GM19468 (cell line): ENCODE data around the gene S100A5.
"Not testable (repeated sequence)": the region's sequence is repeated elsewhere in the genome, so short reads cannot be mapped to it uniquely, and the experiment has no call there.

Experiments used
- ATAC-seq: cut with Tn5 transposase; IDR thresholded peaks from one replicate; pipeline ENCODE4 v1.9.1; 2021; ENCODE audit warnings: mild to moderate bottlenecking, moderate library complexity, moderate number of reproducible peaks; ENCODE audit not compliant: unreplicated experiment; ENCODE audit errors: extremely low read depth

Gene S100A5, protein sequence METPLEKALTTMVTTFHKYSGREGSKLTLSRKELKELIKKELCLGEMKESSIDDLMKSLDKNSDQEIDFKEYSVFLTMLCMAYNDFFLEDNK

DNA sequence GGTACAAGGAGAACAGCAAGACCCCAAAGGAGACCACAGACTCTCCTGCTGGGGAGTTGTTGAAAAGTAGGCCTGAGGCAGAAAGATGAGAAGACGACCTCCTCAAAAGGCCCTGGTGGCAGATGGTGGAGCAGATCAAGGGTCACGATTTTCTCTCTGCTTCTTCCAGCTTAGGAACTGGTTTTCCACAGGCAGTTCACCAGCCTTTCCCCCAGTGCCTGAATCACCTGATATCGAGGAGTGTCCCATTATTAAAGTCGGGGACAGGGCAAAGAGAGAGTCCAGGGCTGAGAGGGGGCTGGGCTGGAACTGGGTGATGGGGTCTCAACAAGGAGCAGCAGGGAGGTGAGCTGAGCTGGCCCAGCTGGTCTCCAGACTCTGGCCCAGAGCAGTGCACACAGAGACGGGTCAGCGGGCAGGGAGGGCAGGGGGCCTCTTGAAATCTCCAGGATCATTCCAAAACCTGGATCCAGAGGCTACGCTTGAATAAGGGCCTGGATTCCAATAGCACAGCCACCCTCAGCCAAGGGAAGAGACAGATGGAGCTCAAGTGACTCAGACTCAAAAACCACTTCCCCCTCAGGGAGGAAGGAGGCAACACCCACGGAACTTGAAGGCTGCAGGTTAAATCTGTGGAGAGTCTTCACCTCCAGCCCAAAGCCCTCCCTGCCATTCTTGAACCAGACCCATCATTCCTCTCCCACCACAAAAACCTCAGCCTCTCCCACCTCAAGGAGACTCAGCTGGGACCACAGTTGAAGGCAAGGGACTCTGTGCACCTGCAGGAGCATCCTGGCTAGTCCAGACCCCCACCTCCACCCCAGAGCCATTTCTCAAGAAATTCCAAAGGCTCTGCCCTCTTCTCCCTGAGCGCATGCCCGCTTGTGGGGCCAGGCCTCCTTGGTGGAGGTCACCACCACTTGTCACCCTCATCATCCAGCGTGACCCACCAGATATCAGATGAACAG is at the start of gene S100A5:
Gene S100A5, minus strand, starts transcription at position 541 of the 968 bp plus-strand sequence. CDS start 743 bp downstream, outside the sequence.
- no peak for ATAC-seq

DNA sequence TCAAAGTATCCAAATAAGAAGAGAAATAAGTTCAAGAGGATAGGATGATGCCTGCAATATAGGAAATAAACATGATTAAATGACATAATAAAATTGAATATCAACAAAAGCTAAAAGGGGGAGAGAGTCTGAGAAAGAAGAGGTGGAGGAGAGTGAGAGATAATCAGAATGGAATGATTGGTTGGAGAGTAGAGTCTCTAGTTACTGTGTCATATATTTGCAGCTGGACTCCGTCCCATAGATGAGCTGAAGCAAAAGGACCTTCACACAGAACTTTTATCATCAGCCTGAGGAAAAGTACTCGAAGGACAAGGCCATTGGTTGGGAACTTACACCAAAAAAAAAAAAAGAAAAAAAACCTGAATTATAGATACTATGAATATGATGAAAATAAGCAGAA is 47.7 kb upstream of the S100A5 start:
- ATAC-seq = no peak

DNA sequence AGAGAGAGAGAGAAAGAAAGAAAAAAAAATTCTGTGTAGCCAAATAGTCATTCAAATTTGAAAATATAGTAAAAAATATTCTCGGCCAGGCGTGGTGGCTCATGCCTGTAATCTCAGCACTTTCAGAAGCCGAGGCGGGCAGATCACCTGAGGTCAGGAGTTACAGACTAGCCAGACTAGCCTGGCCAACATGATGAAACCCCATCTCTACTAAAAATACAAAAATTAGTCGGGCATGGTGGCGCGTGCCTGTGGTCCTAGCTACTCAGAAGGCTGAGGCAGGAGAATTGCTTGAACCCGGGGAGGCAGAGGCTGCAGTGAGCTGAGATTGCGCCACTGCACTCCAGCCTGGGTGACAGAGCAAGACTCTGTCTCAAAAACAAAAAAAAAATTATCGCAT is 47.3 kb upstream of the S100A5 start:
- not testable (repeated sequence) for ATAC-seq

DNA sequence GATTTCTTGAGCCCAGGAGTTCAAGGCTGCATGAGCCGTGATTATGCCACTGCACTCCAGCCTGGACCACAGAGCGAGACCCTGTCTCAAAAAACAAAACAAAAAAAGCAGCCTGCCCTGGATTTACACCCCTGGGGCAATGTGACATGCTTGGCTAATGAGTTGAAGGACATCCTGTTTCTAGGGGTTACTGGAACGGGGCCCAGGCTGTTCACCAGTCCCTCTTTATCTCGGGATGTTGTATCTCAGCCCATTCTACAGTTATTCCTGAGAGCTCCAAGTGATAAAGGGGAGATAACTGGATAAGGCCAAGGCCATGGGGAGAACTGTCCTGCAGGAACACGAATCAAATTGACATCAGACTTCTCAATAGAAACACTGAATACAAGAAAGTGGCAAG is 46.6 kb upstream of the S100A5 start:
- no peak for ATAC-seq

DNA sequence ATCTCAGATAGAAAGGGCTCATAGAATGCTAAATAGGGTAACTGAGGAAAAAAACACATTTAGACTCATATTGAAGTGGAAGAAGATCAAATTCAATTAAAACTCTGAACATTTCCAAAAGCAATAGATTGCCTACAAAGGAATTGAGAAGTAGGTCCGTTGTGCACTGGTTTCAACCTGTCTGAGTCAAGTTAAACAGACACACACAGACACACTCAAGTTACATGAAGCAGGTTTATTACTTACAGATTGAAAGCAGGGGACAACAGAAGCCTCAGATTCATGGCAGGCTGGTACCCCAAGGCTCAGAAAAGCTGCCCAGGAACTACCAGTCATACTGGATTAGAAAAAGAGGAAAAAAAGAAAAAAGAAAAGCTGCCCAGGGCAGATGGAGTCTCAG is 45.6 kb upstream of the S100A5 start:
- no peak for ATAC-seq

DNA sequence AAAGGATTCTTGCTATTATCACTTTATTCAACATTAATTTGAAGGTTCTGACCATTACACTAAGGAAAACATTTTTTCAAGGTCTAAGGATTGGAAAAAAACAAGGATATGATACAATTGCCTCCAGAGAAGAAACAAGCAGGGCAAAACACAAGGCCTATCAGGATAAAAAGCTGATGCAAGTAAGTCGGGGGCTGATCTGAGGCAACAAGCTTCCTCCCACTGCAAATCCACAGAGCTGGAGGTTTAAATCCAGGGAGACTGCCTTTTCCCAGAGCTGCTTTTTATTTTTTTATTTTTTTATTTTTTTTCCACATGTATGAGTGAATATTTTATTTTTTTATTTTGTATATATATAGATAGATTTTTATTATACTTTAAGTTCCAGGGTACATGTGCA is 44.3 kb upstream of the S100A5 start:
- no peak for ATAC-seq

DNA sequence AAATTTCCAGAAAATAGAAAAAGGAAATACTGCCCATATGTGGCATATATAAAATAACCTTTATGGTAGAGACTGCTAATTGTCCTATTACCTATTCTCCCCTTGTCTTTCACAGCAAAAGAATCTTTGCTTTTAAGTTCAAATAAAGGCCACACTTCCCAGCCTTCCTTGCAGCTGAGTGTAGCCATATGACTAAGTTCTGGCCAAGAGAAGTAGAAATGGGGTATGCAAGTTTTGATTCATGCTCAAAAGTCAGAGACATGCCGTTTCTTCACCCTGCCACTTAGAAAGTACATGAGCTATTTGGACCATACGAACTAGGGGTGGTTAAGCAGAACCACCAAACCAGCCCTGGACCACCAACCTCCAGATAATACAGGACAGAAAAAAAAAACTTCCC is 43.2 kb upstream of the S100A5 start:
- ATAC-seq = no peak

DNA sequence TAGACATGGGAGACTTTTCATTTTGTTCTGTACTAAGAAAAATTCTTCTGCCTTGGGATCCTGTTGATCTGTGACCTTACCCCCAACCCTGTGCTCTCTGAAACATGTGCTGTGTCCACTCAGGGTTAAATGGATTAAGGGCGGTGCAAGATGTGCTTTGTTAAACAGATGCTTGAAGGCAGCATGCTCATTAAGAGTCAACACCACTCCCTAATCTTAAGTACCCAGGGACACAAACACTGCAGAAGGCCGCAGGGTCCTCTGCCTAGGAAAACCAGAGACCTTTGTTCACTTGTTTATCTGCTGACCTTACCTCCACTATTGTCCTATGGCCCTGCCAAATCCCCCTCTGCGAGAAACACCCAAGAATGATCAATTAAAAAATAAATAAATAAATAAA is 42.8 kb upstream of the S100A5 start:
- ATAC-seq = not testable (repeated sequence)

DNA sequence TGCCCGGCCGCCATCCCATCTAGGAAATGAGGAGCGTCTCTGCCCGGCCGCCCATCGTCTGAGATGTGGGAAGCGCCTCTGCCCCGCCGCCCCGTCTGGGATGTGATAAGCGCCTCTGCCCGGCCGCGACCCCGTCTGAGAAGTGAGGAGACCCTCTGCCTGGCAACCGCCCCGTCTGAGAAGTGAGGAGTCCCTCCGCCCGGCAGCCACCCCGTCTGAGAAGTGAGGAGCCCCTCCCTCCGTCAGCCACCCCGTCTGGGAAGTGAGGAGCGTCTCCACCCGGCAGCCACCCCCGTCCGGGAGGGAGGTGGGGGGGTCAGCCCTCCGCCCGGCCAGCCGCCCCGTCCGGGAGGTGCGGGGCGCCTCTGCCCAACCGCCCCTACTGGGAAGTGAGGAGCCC is 42.1 kb upstream of the S100A5 start:
- not testable (repeated sequence) for ATAC-seq

DNA sequence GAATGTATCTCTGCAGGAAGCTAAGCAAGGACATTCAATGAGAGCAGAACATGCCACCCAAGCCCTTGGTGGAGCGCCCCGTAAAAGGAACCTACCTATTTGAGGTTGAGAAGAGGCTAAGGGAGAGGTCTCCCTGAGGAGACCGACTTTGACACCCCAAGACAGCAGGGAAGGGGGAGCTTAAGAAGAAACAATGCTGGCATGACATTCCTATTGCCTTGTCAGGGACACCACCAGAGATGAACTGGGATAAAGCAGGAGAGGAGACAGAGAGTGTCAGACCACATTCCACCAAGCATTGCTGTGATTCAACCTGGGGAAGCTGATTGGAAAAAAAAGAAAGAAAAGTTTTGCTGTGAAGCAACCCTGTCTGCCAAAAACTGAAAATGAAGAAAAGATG is 38.2 kb upstream of the S100A5 start:
- ATAC-seq = no peak

DNA sequence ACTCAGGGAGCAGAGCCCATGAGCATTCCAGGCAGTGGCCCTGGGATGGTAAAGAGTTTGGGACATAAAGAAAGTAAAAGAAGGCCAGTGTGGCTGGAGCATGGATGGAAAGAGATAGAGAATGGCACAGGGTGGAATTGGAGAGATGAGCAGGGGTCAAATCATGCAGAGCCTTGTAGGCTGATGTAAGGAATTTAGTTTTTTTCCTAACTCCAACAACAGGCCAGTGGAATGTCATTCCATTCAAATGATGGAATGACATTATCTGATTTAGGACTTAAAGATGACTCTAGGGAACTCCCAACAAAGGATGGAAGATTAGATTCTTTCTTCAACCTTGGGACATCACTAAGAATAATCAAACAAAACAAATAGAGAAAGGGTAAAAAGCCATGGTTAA is 37.8 kb upstream of the S100A5 start:
- ATAC-seq = no peak

DNA sequence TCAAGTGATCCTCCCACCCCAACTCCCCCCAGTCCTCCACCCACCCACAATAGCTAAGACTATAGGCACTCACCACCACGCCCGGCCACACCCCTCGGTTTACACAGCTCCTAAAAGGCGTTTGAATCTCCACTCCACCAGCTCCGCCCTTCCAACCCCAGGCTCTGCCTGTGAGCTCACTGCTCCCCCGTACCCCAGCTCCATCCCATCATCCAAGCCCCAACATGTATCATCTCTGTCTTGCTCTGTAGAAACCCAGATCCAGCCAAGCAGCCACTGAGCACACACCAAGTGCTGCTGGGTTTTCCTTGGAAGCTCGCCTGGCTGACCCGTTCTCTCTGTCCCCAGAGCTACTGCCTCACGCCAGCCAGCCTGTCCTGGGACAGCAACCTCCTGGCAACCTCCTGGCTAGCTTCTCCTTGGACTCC is 36.9 kb upstream of the S100A5 start:
- ATAC-seq = no peak

DNA sequence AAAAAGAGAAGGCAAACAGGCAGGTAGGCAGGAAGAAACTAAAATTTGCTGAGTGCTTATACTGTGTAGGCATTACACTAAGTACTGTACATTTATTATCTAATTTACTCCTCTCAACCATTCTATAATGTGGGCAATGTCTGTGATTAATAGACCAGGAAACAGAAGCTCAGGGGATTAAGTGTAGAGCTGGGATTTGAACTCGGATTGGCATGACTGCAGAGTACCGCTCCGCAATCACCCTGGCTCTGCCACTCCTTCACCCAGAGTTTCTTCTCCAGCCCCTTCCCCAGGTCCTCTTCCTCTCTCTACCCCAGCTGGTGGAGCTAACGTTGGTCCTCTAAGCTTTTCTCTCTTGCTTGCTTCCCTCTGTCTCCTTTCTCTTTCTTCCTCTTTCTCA is 36.4 kb upstream of the S100A5 start:
- ATAC-seq = no peak

DNA sequence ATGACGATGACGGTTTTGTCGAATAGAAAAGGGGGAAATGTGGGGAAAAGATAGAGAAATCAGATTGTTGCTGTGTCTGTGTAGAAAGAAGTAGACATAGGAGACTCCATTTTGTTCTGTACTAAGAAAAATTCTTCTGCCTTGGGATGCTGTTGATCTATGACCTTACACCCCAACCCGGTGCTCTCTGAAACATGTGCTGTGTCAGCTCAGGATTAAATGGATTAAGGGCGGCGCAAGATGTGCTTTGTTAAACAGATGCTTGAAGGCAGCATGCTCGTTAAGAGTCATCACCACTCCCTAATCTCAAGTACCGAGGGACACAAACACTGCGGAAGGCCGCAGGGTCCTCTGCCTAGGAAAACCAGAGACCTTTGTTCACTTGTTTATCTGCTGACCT is 34.8 kb upstream of the S100A5 start:
- ATAC-seq = not testable (repeated sequence)

DNA sequence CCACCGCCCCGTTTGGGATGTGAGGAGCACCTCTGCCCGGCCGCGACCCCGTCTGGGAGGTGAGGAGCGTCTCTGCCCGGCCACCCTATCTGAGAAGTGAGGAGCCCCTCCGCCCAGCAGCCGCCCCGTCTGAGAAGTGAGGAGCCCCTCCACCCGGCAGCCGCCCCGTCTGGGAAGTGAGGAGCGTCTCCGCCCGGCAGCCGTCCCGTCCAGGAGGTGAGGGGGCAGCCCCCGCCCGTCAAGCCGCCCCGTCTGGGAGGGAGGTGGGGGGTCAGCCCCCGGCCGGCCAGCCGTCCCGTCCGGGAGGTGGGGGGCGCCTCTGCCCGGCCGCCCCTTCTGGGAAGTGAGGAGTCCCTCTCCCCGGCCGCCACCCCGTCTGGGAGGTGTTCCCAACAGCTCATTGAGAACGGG is 34.4 kb upstream of the S100A5 start:
- ATAC-seq = not testable (repeated sequence)

DNA sequence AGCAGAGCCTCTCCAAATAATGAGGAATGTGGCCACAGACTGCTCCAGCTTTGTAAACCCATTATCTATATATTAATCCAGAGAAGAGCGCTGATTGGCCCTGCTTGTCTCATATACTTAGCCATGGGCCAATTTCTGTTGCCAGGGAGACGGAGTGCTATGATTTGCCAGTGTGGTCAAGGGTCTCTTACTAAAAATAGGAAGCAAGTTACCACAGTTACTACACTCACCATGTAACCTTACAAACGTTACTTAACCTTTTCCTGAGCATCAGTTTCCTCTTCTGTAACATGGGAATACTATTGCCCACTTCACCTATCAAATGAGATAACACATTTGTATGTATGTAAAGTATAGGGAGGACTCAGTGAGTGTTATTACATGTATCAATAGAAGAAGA is 32.6 kb upstream of the S100A5 start:
- no peak for ATAC-seq

DNA sequence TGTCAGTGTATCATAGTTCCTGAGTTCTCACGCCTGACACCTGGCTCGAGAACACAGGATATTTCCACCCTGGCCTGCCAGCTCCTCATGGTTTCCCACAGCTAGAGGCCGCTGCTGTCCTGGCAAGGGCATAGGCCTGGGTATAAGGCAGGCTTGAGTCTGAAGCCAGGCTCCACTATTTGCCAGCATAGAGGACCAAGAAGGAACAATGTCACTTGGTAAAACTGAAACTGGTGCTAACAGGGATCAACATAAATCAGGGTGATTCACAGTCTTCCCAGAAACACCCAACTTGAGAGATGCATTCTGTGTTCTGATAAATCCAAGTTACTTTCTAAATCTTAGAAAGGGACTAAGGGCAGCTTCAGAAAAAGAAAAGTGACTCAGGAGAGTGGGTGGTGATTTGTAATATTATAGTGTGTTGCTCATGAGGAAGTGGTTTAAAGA is 31.9 kb upstream of the S100A5 start:
- peak; percentile 26 for ATAC-seq

DNA sequence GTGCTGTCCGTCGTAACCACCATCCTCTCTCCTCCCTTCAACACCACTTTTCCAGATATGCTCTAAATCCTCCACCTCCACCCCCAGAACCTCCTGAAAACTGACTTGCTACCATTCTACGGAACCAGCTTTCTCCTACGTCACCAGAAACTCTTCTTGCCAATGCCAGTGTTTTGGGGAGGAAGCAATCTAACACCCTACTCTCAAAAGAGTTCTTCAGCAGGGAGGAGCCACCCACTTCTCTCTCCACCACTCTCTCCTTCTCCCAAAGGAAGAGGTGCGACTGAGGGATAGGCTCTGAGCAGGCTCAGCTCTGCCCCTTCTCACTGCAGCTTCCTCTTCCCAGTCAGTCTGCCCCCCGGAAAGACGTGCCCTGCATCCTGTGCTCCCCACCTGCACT is 31.0 kb upstream of the S100A5 start:
- ATAC-seq = no peak

DNA sequence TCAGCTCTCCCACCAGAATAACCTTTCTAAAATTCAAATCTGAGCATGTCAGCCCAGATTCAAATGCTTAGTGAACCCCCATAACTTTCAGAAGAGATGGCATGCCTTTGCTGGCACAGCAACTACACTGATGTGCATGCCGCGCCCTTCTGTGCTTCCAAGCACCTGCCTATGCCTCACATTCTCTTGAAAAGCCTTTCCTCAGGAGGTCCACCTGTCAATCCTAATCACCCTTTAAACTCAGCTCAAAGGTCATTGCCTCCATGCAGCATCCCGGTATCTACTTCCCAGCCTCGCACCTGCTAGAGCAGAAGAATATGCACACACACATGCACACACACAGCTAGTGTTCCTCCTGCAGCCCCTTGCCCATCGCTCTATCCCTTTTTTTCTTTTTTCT is 30.1 kb upstream of the S100A5 start:
- no peak for ATAC-seq

DNA sequence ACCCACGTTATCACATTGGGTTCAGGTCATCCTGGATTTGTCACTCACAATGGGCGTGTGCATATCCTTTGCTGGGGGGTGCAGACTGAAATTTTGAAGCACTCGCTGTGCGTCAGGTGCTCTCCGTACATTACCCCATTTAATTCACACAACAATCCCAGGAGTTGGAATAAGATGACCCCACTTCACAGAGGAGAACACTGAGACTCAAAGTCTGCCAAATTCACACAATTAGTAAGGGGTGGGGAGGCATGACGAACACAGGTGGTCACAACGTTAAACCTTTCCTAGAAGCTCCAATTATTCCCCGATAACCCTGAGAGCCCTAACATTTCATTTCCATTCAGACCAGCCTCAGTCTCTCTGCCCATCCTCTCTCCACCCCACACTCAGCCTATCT is 28.7 kb upstream of the S100A5 start:
- ATAC-seq = no peak

DNA sequence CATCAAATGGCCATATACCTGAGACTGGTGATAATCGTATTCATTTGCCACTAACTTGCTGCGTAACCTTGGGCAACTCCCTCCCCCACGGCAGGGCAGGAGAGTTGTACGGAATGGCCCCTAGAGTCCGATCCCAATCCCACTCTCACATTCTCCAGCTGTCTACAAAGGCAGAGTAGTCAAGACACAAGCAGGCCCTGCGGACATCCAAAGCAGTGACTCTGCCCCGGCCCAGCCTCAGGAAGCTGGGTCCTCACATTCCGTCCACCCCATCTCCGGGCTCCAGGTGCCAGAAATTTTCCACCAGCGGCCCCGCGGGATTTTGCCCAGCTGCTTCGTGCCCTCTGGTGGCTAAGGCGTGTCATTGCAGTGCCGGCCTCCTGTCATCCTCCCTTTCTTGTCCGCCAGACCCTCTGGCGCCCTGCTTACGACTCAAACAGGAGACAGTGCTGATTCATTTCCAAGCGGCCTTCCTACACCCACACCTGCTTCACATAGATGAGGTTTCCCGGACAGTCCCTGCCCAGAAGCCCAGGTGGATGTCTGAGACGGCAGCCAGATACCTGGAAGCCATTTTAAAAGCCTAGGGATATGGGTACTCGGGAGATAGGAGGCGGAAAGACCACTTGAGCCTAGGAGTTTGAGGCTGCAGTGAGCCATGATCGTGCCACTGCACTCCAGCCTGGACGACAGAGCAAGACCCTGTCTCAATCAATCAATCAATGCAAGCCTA is 27.8 kb upstream of the S100A5 start:
- ATAC-seq = no peak
